Measurements from ENCODE around the gene DLGAP1. TPM values are rescaled to one million over a fixed set of nuclear protein-coding genes. Genes with fewer than 3 reads are reported as not detected.

DLGAP1 gene
- total and polyA plus RNA-seq, 3 donors from 2014 or later: 18.6 to 93.8 (median 69.1) TPM

GRCh38 chr18:3494245-3494526 is 960.9 kb downstream of the DLGAP1 start:
- intact Hi-C loops (cut with DNase I; ENCODE audit: low total_unique reads): no loop called here

GRCh38 chr18:3493501-3494244 is 961.4 kb downstream of the DLGAP1 start:
- no peak overlapping the region for H3K4me3 ChIP-seq
- DNase-seq: no peak
- no peaks in the 10 kb centered on the region for H3K36me3 ChIP-seq (ENCODE audit: low read depth, missing control alignments)
- H3K27me3 ChIP-seq: no peaks in the 10 kb centered on the region
- H3K9me3 ChIP-seq: no peaks in the 10 kb centered on the region
- intact Hi-C loops (cut with DNase I; ENCODE audit: low total_unique reads): no loop called here
- no peak for TF ChIP-seq CTCF (IDR thresholded peaks at IDR 0.05)
- no peak for TF ChIP-seq POLR2A (IDR thresholded peaks at IDR 0.05)
- no peak overlapping the region for H3K27ac ChIP-seq
- 83 to 90% methylated on average over 9 of the region's 9 CpGs for WGBS, 2 donors
- H3K4me1 ChIP-seq: no peaks in the 10 kb centered on the region

More at GRCh38 chr18:3494245-3494526, 960.9 kb downstream of the DLGAP1 start:
- H3K27me3 ChIP-seq: no peaks in the 10 kb centered on the region
- 91 to 96% methylated on average over 4 of the region's 4 CpGs for WGBS, 2 donors
- no peak for DNase-seq
- no peak for TF ChIP-seq CTCF (IDR thresholded peaks at IDR 0.05)
- TF ChIP-seq POLR2A (IDR thresholded peaks at IDR 0.05): no peak
- no peaks in the 10 kb centered on the region for H3K4me1 ChIP-seq
- H3K36me3 ChIP-seq (ENCODE audit: low read depth, missing control alignments): no peaks in the 10 kb centered on the region
- H3K27ac ChIP-seq: no peak overlapping the region
- no peaks in the 10 kb centered on the region for H3K9me3 ChIP-seq
- H3K4me3 ChIP-seq: no peak overlapping the region

GRCh38 chr18:3492721-3493120 is 962.4 kb downstream of the DLGAP1 start:
- Histone ChIP-seq H3K36me3 (ENCODE audit: low read depth, missing control alignments) (no peaks in the 10 kb centered on the region), H3K9me3 (no peaks in the 10 kb centered on the region), H3K4me3 (no peak overlapping the region), H3K4me1 (no peaks in the 10 kb centered on the region), H3K27me3 (no peaks in the 10 kb centered on the region), H3K27ac (no peak overlapping the region)
- TF ChIP-seq CTCF (IDR thresholded peaks at IDR 0.05) (no peak), POLR2A (IDR thresholded peaks at IDR 0.05) (no peak)
- intact Hi-C loops (cut with DNase I; ENCODE audit: low total_unique reads): no loop called here
- no peak for DNase-seq
- WGBS, 2 donors: 91 to 98% methylated on average over 2 of the region's 2 CpGs

- TF ChIP-seq POLR2A (IDR thresholded peaks at IDR 0.05) (no peak), CTCF (IDR thresholded peaks at IDR 0.05) (no peak)
- DNase-seq: no peak
- intact Hi-C loops (cut with DNase I; ENCODE audit: low total_unique reads): no loop called here
- Histone ChIP-seq H3K4me3 (no peak overlapping the region), H3K36me3 (ENCODE audit: low read depth, missing control alignments) (no peaks in the 10 kb centered on the region), H3K9me3 (no peaks in the 10 kb centered on the region), H3K27me3 (no peaks in the 10 kb centered on the region), H3K4me1 (no peaks in the 10 kb centered on the region), H3K27ac (no peak overlapping the region)
- 0 to 93% methylated on average over 1 of the region's 1 CpG for WGBS, 2 donors
Observed at GRCh38 chr18:3491981-3492555, 963.0 kb downstream of the DLGAP1 start.

- H3K9me3 ChIP-seq: no peaks in the 10 kb centered on the region
- no peaks in the 10 kb centered on the region for H3K27me3 ChIP-seq
- no peak overlapping the region for H3K27ac ChIP-seq
- H3K4me1 ChIP-seq: no peaks in the 10 kb centered on the region
- H3K4me3 ChIP-seq: no peak overlapping the region
- intact Hi-C loops (cut with DNase I; ENCODE audit: low total_unique reads): no loop called here
- DNase-seq: no peak
- no peak for TF ChIP-seq POLR2A (IDR thresholded peaks at IDR 0.05)
- no peak for TF ChIP-seq CTCF (IDR thresholded peaks at IDR 0.05)
- no peaks in the 10 kb centered on the region for H3K36me3 ChIP-seq (ENCODE audit: low read depth, missing control alignments)
- 83 to 92% methylated on average over 6 of the region's 6 CpGs for WGBS, 2 donors
Observed at GRCh38 chr18:3489462-3489861, 965.6 kb downstream of the DLGAP1 start.

Measured in testis (tissue), 3 donors.